T-cell (primary cell): Measurements from ENCODE around the gene ZNRF2. TPM values are rescaled to one million over a fixed set of nuclear protein-coding genes. Genes with fewer than 3 reads are reported as not detected.
A peak's percentile ranks its signal among the peaks of the same experiment; 100 is the strongest.

Source experiments
- ATAC-seq, 4 experiments: fragments of 200-7000 bp in 3 of 4; fragments of 150-1000 bp in 1 of 4; cut with Tn5 transposase; replicated peaks in 1 of 4; 1 replicate in 3 of 4; 2 replicates in 1 of 4; pipeline ENCODE4 v1.10.0; 2021; ENCODE audit warnings: moderate library complexity in 3 of 4, mild to moderate bottlenecking in 2 of 4, moderate number of reproducible peaks in 1 of 4
- CTCF ChIA-PET, 2 donors: fragments of 300-600 bp; sonication (Branson Sonifier 250); formaldehyde crosslinking; loops; one replicate each; lab custom pipeline; 2022; ENCODE audit warnings: antibody characterized with exemption in 2 of 2; lab: Charles Lee
- POLR2A ChIA-PET, 2 donors: fragments of 300-600 bp; sonication (Branson Sonifier 250); formaldehyde crosslinking; loops; one replicate each; lab custom pipeline; 2022; ENCODE audit warnings: antibody characterized with exemption in 2 of 2; lab: Charles Lee
- DNase-seq, 35 experiments: peaks; one replicate each; pipeline versions ENCODE4 v3.0.0 to v3.0.0-alpha.2; 2013 to 2023
- H3K27ac ChIP-seq: one replicate; pipeline ENCODE4 v1.5.1; 2013; ENCODE audit warnings: low read length
- H3K27me3 ChIP-seq, 2 experiments: replicated peaks in 1 of 2; 1 replicate in 1 of 2; 2 replicates in 1 of 2; pipeline versions ENCODE4 v1.6.1 to v1.7.0; 2013; ENCODE audit warnings: low read length in 1 of 2, mixed read lengths in 1 of 2; ENCODE audit not compliant: control insufficient read depth in 2 of 2, insufficient read depth in 2 of 2; ENCODE audit errors: extremely low read depth in 1 of 2
- H3K36me3 ChIP-seq, 2 donors: 1 replicate in 1 of 2; 2 replicates in 1 of 2; pipeline versions ENCODE4 v1.6.1 to v1.7.0; 2013; ENCODE audit warnings: low read length in 1 of 2; ENCODE audit not compliant: control insufficient read depth in 2 of 2, insufficient read depth in 1 of 2; ENCODE audit errors: extremely low read depth in 1 of 2
- H3K4me1 ChIP-seq, 2 experiments: 1 replicate in 1 of 2; 2 replicates in 1 of 2; pipeline versions ENCODE4 v1.6.1 to v1.7.0; 2013; ENCODE audit warnings: low read length in 2 of 2, mixed read lengths in 1 of 2; ENCODE audit not compliant: insufficient read depth in 2 of 2, control insufficient read depth in 1 of 2; ENCODE audit errors: extremely low read depth in 1 of 2
- H3K4me3 ChIP-seq, 2 donors: 1 replicate in 1 of 2; 2 replicates in 1 of 2; pipeline versions ENCODE4 v1.5.1 to v1.7.0; 2013; ENCODE audit warnings: mild to moderate bottlenecking in 2 of 2, low read length in 1 of 2, moderate library complexity in 1 of 2; ENCODE audit not compliant: control insufficient read depth in 1 of 2; ENCODE audit errors: extremely low read depth in 1 of 2
- H3K9me3 ChIP-seq: 2 replicates; pipeline ENCODE4 v1.7.0; 2013
- H3K27ac Mint-ChIP-seq, 2 donors: one replicate each; pipeline ENCODE4 v1.8.0; 2020 to 2021; ENCODE audit warnings: mild to moderate bottlenecking in 2 of 2, mixed read lengths in 2 of 2
- H3K27me3 Mint-ChIP-seq, 2 donors: one replicate each; pipeline ENCODE4 v1.8.0; 2021 to 2022; ENCODE audit warnings: mixed read lengths in 2 of 2
- H3K36me3 Mint-ChIP-seq: one replicate; pipeline ENCODE4 v1.8.0; 2021; ENCODE audit warnings: mixed read lengths
- H3K4me1 Mint-ChIP-seq, 3 donors: one replicate each; pipeline ENCODE4 v1.8.0; 2020 to 2022; ENCODE audit warnings: mixed read lengths in 3 of 3, mild to moderate bottlenecking in 1 of 3
- H3K4me3 Mint-ChIP-seq, 3 donors: one replicate each; pipeline ENCODE4 v1.8.0; 2020 to 2022; ENCODE audit warnings: mild to moderate bottlenecking in 3 of 3, mixed read lengths in 3 of 3, moderate library complexity in 3 of 3
- H3K9me3 Mint-ChIP-seq, 3 donors: one replicate each; pipeline ENCODE4 v1.8.0; 2020 to 2022; ENCODE audit warnings: mixed read lengths in 3 of 3
- WGBS: methylation state at CpG from one replicate; pipeline ENCODE4 v1.1.5; 2013; ENCODE audit warnings: missing lambda C conversion rate; ENCODE audit not compliant: insufficient coverage; 5-methylcytosine and 5-hydroxymethylcytosine counted together
- total RNA-seq, 35 experiments: library from RNA in 6 of 35; stranded (reverse) in 6 of 35; fragments of 120-200 nt in 1 of 35; gene quantifications; one replicate each; pipeline versions ENCODE4 v1.2.1 to v1.2.4 and lab custom pipeline; 2013 to 2026

The ZNRF2 gene
- total RNA-seq, 5 donors from 2014 or later (not counting 1 experiment from before 2014, with no cell fraction given): 22.4 to 38.4 (median 30.8) TPM

DNA sequence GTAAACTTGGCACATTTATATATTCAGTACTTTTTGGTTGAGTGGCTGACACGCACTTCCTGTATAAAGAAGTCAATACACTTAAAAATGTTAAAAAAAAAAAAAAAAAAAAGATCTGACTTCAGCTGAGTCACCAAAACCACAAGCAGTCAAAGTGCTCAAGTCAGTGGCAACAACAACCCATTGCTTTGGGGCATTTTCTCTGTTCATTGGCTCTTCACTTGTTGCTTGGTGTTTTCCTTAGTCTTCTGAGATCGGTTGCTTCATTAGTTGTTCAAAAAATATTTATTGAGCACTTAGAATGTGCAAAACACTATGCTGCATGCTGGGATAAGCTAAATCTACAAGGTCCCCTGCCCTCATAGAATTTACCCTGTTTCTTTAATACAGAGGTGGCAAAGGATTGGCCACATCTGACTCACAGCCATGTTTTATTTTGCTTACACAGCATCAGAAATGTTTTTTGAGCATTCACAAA lies 63.7 kb downstream of the ZNRF2 start:
- H3K27ac Mint-ChIP-seq: peak overlapping the region; percentile 96 to 99

DNA sequence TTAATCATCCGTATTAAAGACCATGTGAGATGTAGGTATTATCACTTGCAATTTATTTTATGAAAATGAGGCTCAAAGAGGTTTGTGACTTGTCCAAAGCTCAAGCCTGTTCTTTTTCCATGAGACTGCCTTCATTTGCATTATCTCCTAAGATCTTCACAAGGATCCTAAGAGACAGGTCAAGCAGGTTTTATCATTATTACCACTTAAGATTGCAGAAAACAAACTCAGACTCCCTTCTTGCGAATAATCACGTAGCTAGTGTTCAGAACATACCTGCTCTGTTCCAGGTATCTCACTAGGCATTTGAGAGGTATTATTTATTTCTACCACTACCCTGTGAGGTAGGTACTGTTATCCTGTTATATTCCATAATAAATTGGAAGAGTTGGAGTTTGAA lies 64.8 kb downstream of the ZNRF2 start:
- H3K27me3 Mint-ChIP-seq: no peaks in the 10 kb centered on the region
- no peak overlapping the region for H3K4me3 Mint-ChIP-seq
- ChIA-PET POLR2A (interaction anchor here (0.6 to 3.2 kb wide), 5 partner anchors 26 to 129 kb away, joined by 3 to 13 read pairs (median 6); partner anchors contain the start of genes NOD1 (in 1 of the 2) and ZNRF2 (in 1 of the 2)), CTCF (interaction anchor here (0.6 to 6.1 kb wide), 12 partner anchors 12 to 347 kb away, joined by 3 to 67 read pairs (median 4); no protein-coding TSS in a partner anchor)
- Histone ChIP-seq H3K4me1 (peaks cover 14% of the 10 kb centered on the region in 2 experiments), H3K36me3 (no peaks in the 10 kb centered on the region), H3K27ac (peak overlapping the region; percentile 86), H3K27me3 (no peaks in the 10 kb centered on the region), H3K4me3 (no peak overlapping the region), H3K9me3 (no peaks in the 10 kb centered on the region)
- peaks cover 60 to 76% (median 72%) of the 10 kb centered on the region in 3 donors for H3K4me1 Mint-ChIP-seq
- H3K36me3 Mint-ChIP-seq: no peaks in the 10 kb centered on the region
- WGBS: no CpG with 5 or more reads among the region's 3 CpGs
- ATAC-seq (no peak), DNase-seq (no peak)
- no peaks in the 10 kb centered on the region for H3K9me3 Mint-ChIP-seq
- H3K27ac Mint-ChIP-seq: peak overlapping the region; percentile 96 to 99

More for the DNA sequence above, 63.7 kb downstream of the ZNRF2 start:
- Histone ChIP-seq H3K36me3 (no peaks in the 10 kb centered on the region), H3K4me1 (peaks cover 14% of the 10 kb centered on the region in 2 experiments), H3K4me3 (peak overlapping the region in 1 of 2 donors; percentile 11), H3K9me3 (no peaks in the 10 kb centered on the region), H3K27ac (peak overlapping the region; percentile 86), H3K27me3 (no peaks in the 10 kb centered on the region)
- 0% methylated on average over 1 of the region's 2 CpGs for WGBS
- H3K27me3 Mint-ChIP-seq: no peaks in the 10 kb centered on the region
- ChIA-PET POLR2A (interaction anchor here in 1 of 2 donors (0.6 to 3.2 kb wide), 4 partner anchors 25 to 67 kb away, joined by 5 to 13 read pairs (median 8); partner anchors contain the start of gene ZNRF2), CTCF (interaction anchor here (0.6 to 6.1 kb wide), 6 partner anchors 17 to 72 kb away, joined by 3 to 67 read pairs (median 8); no protein-coding TSS in a partner anchor)
- DNase-seq (peak in 34 of 35 experiments; percentile 8 to 87 (median 49)), ATAC-seq (peak; percentile 89 to 93 (median 90))
- H3K4me1 Mint-ChIP-seq: peaks cover 55 to 76% (median 76%) of the 10 kb centered on the region in 3 donors
- H3K36me3 Mint-ChIP-seq: peaks cover 3% of the 10 kb centered on the region
- H3K9me3 Mint-ChIP-seq: no peaks in the 10 kb centered on the region
- peak overlapping the region; percentile 34 to 75 (median 55) for H3K4me3 Mint-ChIP-seq

GRCh38 chr7:30349816-30350215 lies 65.4 kb downstream of the ZNRF2 start:
- ATAC-seq (no peak), DNase-seq (no peak)
- Histone ChIP-seq H3K27me3 (no peaks in the 10 kb centered on the region), H3K27ac (peak overlapping the region; percentile 86), H3K36me3 (no peaks in the 10 kb centered on the region), H3K4me3 (no peak overlapping the region), H3K9me3 (no peaks in the 10 kb centered on the region), H3K4me1 (peaks cover 13 to 14% of the 10 kb centered on the region in 2 experiments)
- no peaks in the 10 kb centered on the region for H3K36me3 Mint-ChIP-seq
- no peaks in the 10 kb centered on the region for H3K27me3 Mint-ChIP-seq
- no peak overlapping the region for H3K4me3 Mint-ChIP-seq
- no peaks in the 10 kb centered on the region for H3K9me3 Mint-ChIP-seq
- peaks cover 54 to 70% (median 65%) of the 10 kb centered on the region in 3 donors for H3K4me1 Mint-ChIP-seq
- ChIA-PET CTCF (interaction anchor here (0.7 to 6.1 kb wide), 9 partner anchors 19 to 188 kb away, joined by 3 to 67 read pairs (median 4); partner anchors contain the start of gene ZNRF2 (in 1 of the 2)), POLR2A (interaction anchor here (0.7 to 3.2 kb wide), 3 partner anchors 27 to 74 kb away, joined by 3 to 13 read pairs (median 11); partner anchors contain the start of gene ZNRF2 (in 1 of the 2))
- peak overlapping the region; percentile 73 to 99 for H3K27ac Mint-ChIP-seq

- 80% methylated on average over 4 of the region's 4 CpGs for WGBS
- no peaks in the 10 kb centered on the region for H3K27me3 Mint-ChIP-seq
- H3K9me3 Mint-ChIP-seq: no peaks in the 10 kb centered on the region
- Histone ChIP-seq H3K27me3 (no peaks in the 10 kb centered on the region), H3K27ac (no peak overlapping the region), H3K4me1 (peaks cover 10 to 12% of the 10 kb centered on the region in 2 experiments), H3K4me3 (no peak overlapping the region), H3K9me3 (no peaks in the 10 kb centered on the region), H3K36me3 (no peaks in the 10 kb centered on the region)
- H3K4me1 Mint-ChIP-seq: peaks cover 41 to 60% (median 54%) of the 10 kb centered on the region in 3 donors
- H3K36me3 Mint-ChIP-seq: peaks cover 4% of the 10 kb centered on the region
- DNase-seq (no peak), ATAC-seq (no peak)
- H3K4me3 Mint-ChIP-seq: no peak overlapping the region
- peak overlapping the region in 1 of 2 donors; percentile 16 for H3K27ac Mint-ChIP-seq
- ChIA-PET POLR2A (interaction anchor here in 1 of 2 donors (0.5 kb wide), 1 partner anchor 10 kb away, joined by 5 read pairs; no protein-coding TSS in a partner anchor), CTCF (interaction anchor here (0.6 to 6.1 kb wide), 5 partner anchors 21 to 94 kb away, joined by 3 to 67 read pairs (median 4); partner anchors contain the start of gene ZNRF2 (in 1 of the 2))
Observed at GRCh38 chr7:30351286-30351685, 66.9 kb downstream of the ZNRF2 start.

GRCh38 chr7:30351724-30352123 lies 67.3 kb downstream of the ZNRF2 start:
- peaks cover 4% of the 10 kb centered on the region for H3K36me3 Mint-ChIP-seq
- H3K9me3 Mint-ChIP-seq: no peaks in the 10 kb centered on the region
- Histone ChIP-seq H3K4me3 (no peak overlapping the region), H3K27ac (no peak overlapping the region), H3K27me3 (no peaks in the 10 kb centered on the region), H3K36me3 (no peaks in the 10 kb centered on the region), H3K9me3 (no peaks in the 10 kb centered on the region), H3K4me1 (peaks cover 10 to 12% of the 10 kb centered on the region in 2 experiments)
- H3K27me3 Mint-ChIP-seq: no peaks in the 10 kb centered on the region
- ChIA-PET POLR2A (interaction anchor here (0.5 to 1.1 kb wide), 5 partner anchors 10 to 72 kb away, joined by 3 to 5 read pairs (median 3); no protein-coding TSS in a partner anchor), CTCF (interaction anchor here (0.6 to 6.1 kb wide), 5 partner anchors 21 to 94 kb away, joined by 3 to 67 read pairs (median 4); partner anchors contain the start of gene ZNRF2 (in 1 of the 2))
- H3K4me3 Mint-ChIP-seq: no peak overlapping the region
- WGBS: no CpG with 5 or more reads among the region's 2 CpGs
- DNase-seq (no peak), ATAC-seq (no peak)
- H3K27ac Mint-ChIP-seq: no peak overlapping the region
- H3K4me1 Mint-ChIP-seq: peaks cover 37 to 57% (median 51%) of the 10 kb centered on the region in 3 donors

DNA sequence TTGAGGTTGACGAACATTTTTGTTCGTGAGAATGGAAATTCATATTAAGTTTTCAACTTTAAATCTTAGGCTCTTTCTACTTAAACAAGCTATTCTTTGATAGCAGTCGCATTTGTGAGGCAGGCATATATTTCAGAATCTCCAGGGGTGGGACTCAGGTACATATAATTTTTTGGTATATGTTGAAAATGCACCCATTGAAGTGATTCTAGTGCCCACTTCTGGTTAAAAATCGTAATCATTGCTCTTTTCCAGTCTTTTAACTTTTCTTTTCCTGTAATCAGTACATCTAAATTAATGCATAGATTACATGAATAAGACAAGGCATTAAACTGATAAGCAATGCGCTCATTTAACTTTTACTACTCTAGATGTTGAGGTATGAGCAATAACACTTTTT lies 67.8 kb downstream of the ZNRF2 start:
- ATAC-seq (no peak), DNase-seq (peak in 1 of 35 experiments; percentile 48)
- Mint-ChIP-seq H3K9me3 (no peaks in the 10 kb centered on the region), H3K27me3 (no peaks in the 10 kb centered on the region), H3K27ac (peak overlapping the region in 1 of 2 donors; percentile 49), H3K36me3 (peaks cover 7% of the 10 kb centered on the region), H3K4me1 (peaks cover 32 to 53% (median 46%) of the 10 kb centered on the region in 3 donors), H3K4me3 (no peak overlapping the region)
- Histone ChIP-seq H3K36me3 (no peaks in the 10 kb centered on the region), H3K9me3 (no peaks in the 10 kb centered on the region), H3K27me3 (no peaks in the 10 kb centered on the region), H3K27ac (no peak overlapping the region), H3K4me1 (peaks cover 10 to 11% of the 10 kb centered on the region in 2 experiments), H3K4me3 (no peak overlapping the region)
- ChIA-PET POLR2A (interaction anchor here (0.6 to 1.1 kb wide), 4 partner anchors 20 to 72 kb away, joined by 3 to 4 read pairs (median 3); no protein-coding TSS in a partner anchor), CTCF (interaction anchor here in 1 of 2 donors (0.7 to 6.1 kb wide), 5 partner anchors 22 to 188 kb away, joined by 3 to 67 read pairs (median 4); partner anchors contain the start of gene ZNRF2)
- WGBS: no CpG with 5 or more reads among the region's 5 CpGs
